SK-N-SH treated with all-trans-retinoic acid at 6 μM for 48 hours (cell line): Measurements from ENCODE around the gene ADGRB3.

ENCODE experiments used
- ATAC-seq: fragments of 200-7000 bp; cut with Tn5 transposase; 3 replicates; pipeline ENCODE4 v1.9.1; 2020; ENCODE audit warnings: mild to moderate bottlenecking, moderate library complexity
- ARNTL ChIP-seq: fragments of 450-650 bp; formaldehyde crosslinking; IDR thresholded peaks from 2 replicates; pipeline ENCODE4 v1.5.0; 2020; ENCODE audit warnings: low read depth, mild to moderate bottlenecking, moderate library complexity, borderline replicate concordance
- BACH2 ChIP-seq: fragments of 250-450 bp; sonication (Bioruptor Pico); IDR thresholded peaks from 2 replicates; pipeline ENCODE4 v1.9.0; 2021; ENCODE audit warnings: mild to moderate bottlenecking, borderline replicate concordance
- CREB5 ChIP-seq: fragments of 250-450 bp; sonication (Bioruptor Pico); IDR thresholded peaks from 2 replicates; pipeline ENCODE4 v1.5.1; 2020; ENCODE audit warnings: low read depth, mild to moderate bottlenecking, moderate library complexity
- CSDC2 ChIP-seq: fragments of 250-450 bp; sonication (Bioruptor Pico); IDR thresholded peaks from 2 replicates; pipeline ENCODE4 v1.5.0; 2020; ENCODE audit warnings: mild to moderate bottlenecking, moderate library complexity
- CSRNP3 ChIP-seq: fragments of 250-450 bp; sonication (Bioruptor Pico); IDR thresholded peaks from 2 replicates; pipeline ENCODE4 v1.5.1; 2021; ENCODE audit warnings: mild to moderate bottlenecking, moderate library complexity
- ESRRG ChIP-seq: fragments of 250-450 bp; sonication (Bioruptor Pico); IDR thresholded peaks from 2 replicates; pipeline ENCODE4 v1.6.1; 2021; ENCODE audit warnings: mild to moderate bottlenecking
- GLIS3 ChIP-seq: fragments of 250-450 bp; sonication (Bioruptor Pico); IDR thresholded peaks from 2 replicates; pipeline ENCODE4 v1.5.0; 2020; ENCODE audit warnings: mild to moderate bottlenecking, moderate library complexity
- ISL1 ChIP-seq: fragments of 250-450 bp; sonication (Bioruptor Pico); IDR thresholded peaks from 2 replicates; pipeline ENCODE4 v2.1.2; 2022; ENCODE audit warnings: mild to moderate bottlenecking, moderate library complexity
- OSR1 ChIP-seq: fragments of 250-450 bp; sonication (Bioruptor Pico); IDR thresholded peaks from 2 replicates; pipeline ENCODE4 v1.8.0; 2022; ENCODE audit warnings: moderate library complexity, mild to moderate bottlenecking, inconsistent platforms
- PATZ1 ChIP-seq: fragments of 250-450 bp; sonication (Bioruptor Pico); IDR thresholded peaks from 2 replicates; pipeline ENCODE4 v1.8.0; 2020; ENCODE audit warnings: mild to moderate bottlenecking, moderate library complexity, borderline replicate concordance
- POU6F1 ChIP-seq: fragments of 250-450 bp; sonication (Bioruptor Pico); IDR thresholded peaks from 2 replicates; pipeline ENCODE4 v1.8.0; 2021; ENCODE audit warnings: low read depth, mild to moderate bottlenecking, moderate library complexity, borderline replicate concordance
- PPARA ChIP-seq: fragments of 250-450 bp; sonication (Bioruptor Pico); IDR thresholded peaks from 2 replicates; pipeline ENCODE4 v1.5.0; 2020; ENCODE audit warnings: mild to moderate bottlenecking, borderline replicate concordance
- SNAI2 ChIP-seq: fragments of 250-450 bp; sonication (Bioruptor Pico); IDR thresholded peaks from 2 replicates; pipeline ENCODE4 v1.5.0; 2020; ENCODE audit warnings: mild to moderate bottlenecking, moderate library complexity
- TCF4 ChIP-seq: fragments of 250-450 bp; sonication (Bioruptor Pico); IDR thresholded peaks from 2 replicates; pipeline ENCODE4 v1.8.0; 2021; ENCODE audit warnings: mild to moderate bottlenecking, moderate library complexity, borderline replicate concordance
- TOX ChIP-seq: fragments of 250-450 bp; sonication (Bioruptor Pico); IDR thresholded peaks from 2 replicates; pipeline ENCODE4 v1.8.0; 2021; ENCODE audit warnings: mild to moderate bottlenecking, moderate library complexity, borderline replicate concordance
- TSHZ2 ChIP-seq: fragments of 250-450 bp; sonication (Bioruptor Pico); IDR thresholded peaks from 2 replicates; pipeline ENCODE4 v1.5.0; 2020; ENCODE audit warnings: mild to moderate bottlenecking, moderate library complexity
- ZC3H10 ChIP-seq: fragments of 250-450 bp; sonication (Bioruptor Pico); IDR thresholded peaks from 2 replicates; pipeline ENCODE4 v1.5.1; 2021; ENCODE audit warnings: mild to moderate bottlenecking, moderate library complexity
- ZFP3 ChIP-seq: fragments of 250-450 bp; sonication (Bioruptor Pico); IDR thresholded peaks from 2 replicates; pipeline ENCODE4 v1.5.0; 2020; ENCODE audit warnings: mild to moderate bottlenecking, moderate library complexity
- ZFP30 ChIP-seq: fragments of 450-650 bp; formaldehyde crosslinking; IDR thresholded peaks from 2 replicates; pipeline ENCODE4 v1.5.0; 2022; ENCODE audit warnings: mild to moderate bottlenecking, moderate library complexity
- ZNF565 ChIP-seq: fragments of 450-650 bp; formaldehyde crosslinking; conservative IDR thresholded peaks from 2 replicates; pipeline ENCODE4 v1.5.0; 2020; ENCODE audit warnings: low read depth, mild to moderate bottlenecking, moderate library complexity
- ZNF70 ChIP-seq: fragments of 450-650 bp; formaldehyde crosslinking; IDR thresholded peaks from 2 replicates; pipeline ENCODE4 v1.5.0; 2020; ENCODE audit warnings: mild to moderate bottlenecking, moderate library complexity
- ZNF8 ChIP-seq: fragments of 450-650 bp; formaldehyde crosslinking; IDR thresholded peaks from 2 replicates; pipeline ENCODE4 v1.5.0; 2020; ENCODE audit warnings: mild to moderate bottlenecking, moderate library complexity

The ADGRB3 gene

GRCh38 chr6:68874747-68875146 is 239.7 kb downstream of the ADGRB3 start:
- ATAC-seq: no peak
- TF ChIP-seq ZNF8 (no peak), CSRNP3 (CRISPR knock-in tag) (no peak), ZC3H10 (CRISPR knock-in tag) (no peak), ZFP3 (no peak), POU6F1 (no peak), ISL1 (CRISPR knock-in tag) (no peak), ZNF565 (CRISPR knock-in tag) (no peak), ZFP30 (CRISPR knock-in tag) (no peak), BACH2 (CRISPR knock-in tag) (no peak), PPARA (CRISPR knock-in tag) (no peak), CSDC2 (CRISPR knock-in tag) (no peak), TCF4 (CRISPR knock-in tag) (no peak), ARNTL (CRISPR knock-in tag) (no peak), CREB5 (CRISPR knock-in tag) (no peak), TSHZ2 (CRISPR knock-in tag) (no peak), PATZ1 (CRISPR knock-in tag) (no peak), SNAI2 (CRISPR knock-in tag) (no peak), TOX (no peak), GLIS3 (CRISPR knock-in tag) (no peak)

GRCh38 chr6:68875403-68875802 is 240.3 kb downstream of the ADGRB3 start:
- no peak for ATAC-seq
- TF ChIP-seq ZFP30 (CRISPR knock-in tag) (no peak), GLIS3 (CRISPR knock-in tag) (no peak), CSRNP3 (CRISPR knock-in tag) (no peak), TSHZ2 (CRISPR knock-in tag) (no peak), TCF4 (CRISPR knock-in tag) (no peak), CREB5 (CRISPR knock-in tag) (no peak), TOX (no peak), ZNF565 (CRISPR knock-in tag) (no peak), ARNTL (CRISPR knock-in tag) (no peak), ZC3H10 (CRISPR knock-in tag) (no peak), ISL1 (CRISPR knock-in tag) (no peak), ZNF70 (CRISPR knock-in tag) (no peak), ESRRG (CRISPR knock-in tag) (no peak), CSDC2 (CRISPR knock-in tag) (no peak), ZNF8 (no peak), OSR1 (CRISPR knock-in tag) (no peak)
